HG03558 (cell line): ENCODE results near the gene IL22RA1.
A peak's percentile ranks its signal among the peaks of the same experiment; 100 is the strongest.

Experiments used
- ATAC-seq: cut with Tn5 transposase; IDR thresholded peaks from one replicate; pipeline ENCODE4 v1.9.1; 2021; ENCODE audit warnings: moderate number of reproducible peaks; ENCODE audit not compliant: unreplicated experiment; ENCODE audit errors: extremely low read depth

IL22RA1 gene, protein sequence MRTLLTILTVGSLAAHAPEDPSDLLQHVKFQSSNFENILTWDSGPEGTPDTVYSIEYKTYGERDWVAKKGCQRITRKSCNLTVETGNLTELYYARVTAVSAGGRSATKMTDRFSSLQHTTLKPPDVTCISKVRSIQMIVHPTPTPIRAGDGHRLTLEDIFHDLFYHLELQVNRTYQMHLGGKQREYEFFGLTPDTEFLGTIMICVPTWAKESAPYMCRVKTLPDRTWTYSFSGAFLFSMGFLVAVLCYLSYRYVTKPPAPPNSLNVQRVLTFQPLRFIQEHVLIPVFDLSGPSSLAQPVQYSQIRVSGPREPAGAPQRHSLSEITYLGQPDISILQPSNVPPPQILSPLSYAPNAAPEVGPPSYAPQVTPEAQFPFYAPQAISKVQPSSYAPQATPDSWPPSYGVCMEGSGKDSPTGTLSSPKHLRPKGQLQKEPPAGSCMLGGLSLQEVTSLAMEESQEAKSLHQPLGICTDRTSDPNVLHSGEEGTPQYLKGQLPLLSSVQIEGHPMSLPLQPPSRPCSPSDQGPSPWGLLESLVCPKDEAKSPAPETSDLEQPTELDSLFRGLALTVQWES

GRCh38 chr1:24142546-24143534 lies at the start of gene IL22RA1:
IL22RA1 (minus strand) TSS chr1:24143140; CDS start chr1:24143082, 58 bp downstream.
- no peak for ATAC-seq

DNA sequence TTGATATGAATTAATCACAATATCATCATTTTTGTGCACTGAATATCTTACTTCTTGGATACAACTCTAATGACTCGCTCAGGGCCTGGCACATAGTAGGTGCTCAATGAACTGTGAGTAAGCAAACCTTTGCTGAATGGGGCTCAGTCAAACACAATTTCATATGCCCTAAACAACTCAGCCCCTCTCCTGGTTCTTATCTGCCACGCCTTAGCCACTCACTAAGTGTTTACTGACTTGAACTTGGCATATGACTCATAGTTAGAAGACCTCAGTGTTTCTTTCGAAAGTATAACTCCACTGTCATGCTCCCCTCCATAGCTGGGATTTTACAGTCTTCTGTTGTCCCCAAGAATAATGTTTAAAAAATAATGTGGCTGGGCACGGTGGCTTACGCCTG lies 48.9 kb upstream of the IL22RA1 start:
- no peak for ATAC-seq

GRCh38 chr1:24190983-24191461 lies 48.1 kb upstream of the IL22RA1 start:
- ATAC-seq = peak; percentile 36

DNA sequence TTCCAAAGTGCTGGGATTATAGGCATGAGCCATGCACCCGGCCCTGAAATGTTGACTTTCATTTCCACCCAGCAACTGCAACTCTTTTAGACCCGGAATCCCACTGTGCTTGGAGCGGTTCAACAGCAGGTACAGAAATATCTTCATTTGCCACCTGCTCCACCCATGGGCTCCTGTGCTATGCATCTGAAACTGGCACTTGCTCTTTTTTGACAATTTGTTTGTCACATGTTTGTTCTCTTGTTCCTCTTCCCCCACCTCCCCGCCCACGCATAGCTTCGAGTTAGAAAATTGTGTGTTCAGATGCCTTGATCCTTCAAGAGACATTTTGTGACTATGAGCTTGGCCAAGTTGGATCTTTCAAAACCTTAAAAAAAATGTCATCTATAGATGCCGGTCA lies 46.6 kb upstream of the IL22RA1 start:
- no peak for ATAC-seq

- ATAC-seq = no peak
These were observed 44.3 kb upstream of the IL22RA1 start, which contains the start of gene IFNLR1 for GRCh38 chr1:24186993-24187790. IFNLR1 (minus strand) TSS chr1:24187289; CDS start chr1:24187248, 41 bp downstream.

DNA sequence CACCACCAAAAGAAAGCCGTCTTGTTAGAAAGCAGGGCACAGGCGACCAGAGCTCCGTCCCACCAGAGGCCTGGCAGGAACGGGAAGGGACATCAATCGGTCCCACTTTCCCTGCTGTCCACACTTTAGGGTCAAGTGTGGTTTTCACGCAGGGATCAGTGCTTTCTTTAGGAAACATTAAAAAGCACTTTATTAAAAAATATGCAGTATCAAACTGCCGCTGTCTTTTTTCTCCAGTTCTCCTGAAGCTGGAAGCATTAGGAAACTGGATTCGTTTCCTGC lies 43.7 kb upstream of the IL22RA1 start:
- no peak for ATAC-seq

- no peak for ATAC-seq
These were observed 43.2 kb upstream of the IL22RA1 start for GRCh38 chr1:24186031-24186710.

- ATAC-seq = no peak
These were observed 42.1 kb upstream of the IL22RA1 start for GRCh38 chr1:24185076-24185475.

DNA sequence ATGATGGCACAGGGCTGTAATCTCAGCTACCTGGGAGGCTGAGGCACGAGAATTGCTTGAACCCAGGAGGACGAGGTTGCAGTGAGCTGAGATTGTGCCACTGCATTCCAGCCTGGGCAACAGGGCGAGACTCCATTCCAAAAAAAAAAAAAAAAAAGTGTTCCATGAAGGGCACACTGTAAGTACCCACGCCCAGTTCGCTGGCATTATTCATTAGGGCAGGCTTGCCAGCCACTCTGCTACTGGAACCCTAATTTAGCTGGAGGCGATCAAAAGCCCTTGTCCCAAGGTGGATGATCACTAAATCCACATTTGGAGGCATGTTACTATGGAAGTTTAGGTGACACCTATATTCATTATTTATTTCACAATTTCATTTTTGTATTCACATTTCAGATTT lies 39.1 kb upstream of the IL22RA1 start:
- no peak for ATAC-seq

GRCh38 chr1:24181619-24182018 lies 38.7 kb upstream of the IL22RA1 start:
- ATAC-seq = no peak

- no peak for ATAC-seq
These were observed 37.7 kb upstream of the IL22RA1 start for GRCh38 chr1:24180676-24181075.

DNA sequence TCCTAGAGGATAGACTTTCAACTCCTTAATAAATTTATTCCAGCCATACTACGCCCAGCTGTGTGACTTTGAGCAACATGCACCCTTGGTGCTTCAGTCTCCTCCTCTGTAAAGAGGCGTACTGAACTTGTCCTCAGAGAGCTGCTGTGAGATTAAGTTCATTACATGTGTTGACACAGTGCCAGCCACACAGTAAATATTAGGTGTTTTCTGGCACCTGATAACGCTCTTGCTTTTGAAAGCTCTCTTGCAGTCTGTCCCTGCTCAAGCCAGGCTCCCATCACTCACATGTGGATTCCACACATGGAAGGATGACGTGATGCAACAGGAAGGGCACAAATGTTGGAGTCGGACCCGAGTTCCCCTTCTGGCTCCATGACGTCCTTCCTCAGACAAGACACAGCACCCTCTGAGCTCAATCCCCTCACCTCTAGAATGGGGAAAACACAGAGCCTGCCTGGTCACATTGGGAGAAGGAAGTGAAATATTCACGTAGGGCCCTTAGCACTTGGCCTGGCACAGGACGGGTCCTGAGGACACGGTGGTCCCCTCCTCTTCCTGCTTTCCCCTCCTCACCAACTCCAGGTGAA lies 36.4 kb upstream of the IL22RA1 start:
- ATAC-seq = no peak

- no peak for ATAC-seq
These were observed 35.5 kb upstream of the IL22RA1 start for GRCh38 chr1:24178407-24178806.

GRCh38 chr1:24177161-24177560 lies 34.2 kb upstream of the IL22RA1 start:
- no peak for ATAC-seq

DNA sequence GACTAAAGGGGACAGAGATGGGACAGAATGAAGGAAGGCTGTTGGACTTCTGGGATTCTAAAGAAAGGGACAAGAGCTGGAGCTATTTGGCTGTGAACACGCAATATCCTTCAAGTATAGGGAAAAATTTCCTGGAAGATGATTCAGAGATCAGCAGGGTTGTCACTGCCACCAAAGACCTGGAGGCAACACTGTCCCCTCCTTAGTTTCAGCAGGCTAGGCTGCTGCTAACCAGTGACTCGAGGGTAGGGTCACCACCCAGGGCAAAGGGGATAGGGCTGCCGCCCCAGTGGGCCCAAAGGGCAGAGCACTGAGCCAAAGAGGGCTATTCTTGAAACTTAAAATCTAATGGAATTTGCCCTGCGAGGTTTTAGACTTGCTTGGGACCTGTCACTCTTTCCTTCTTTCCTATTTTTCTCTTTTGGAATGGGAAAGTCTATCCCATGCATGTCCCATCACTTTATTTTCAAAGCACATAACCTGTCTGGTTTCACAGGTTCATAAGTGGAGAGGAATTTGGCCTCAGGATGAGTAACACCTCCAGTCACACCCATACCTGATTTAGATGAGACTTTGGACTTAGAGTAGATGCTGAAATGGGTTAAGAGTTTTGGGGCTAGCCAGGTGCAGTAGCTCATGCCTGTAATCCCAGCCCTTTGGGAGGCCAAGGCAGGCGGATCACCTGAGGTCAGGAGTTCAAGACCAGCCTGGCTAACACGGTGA lies 32.3 kb upstream of the IL22RA1 start:
- ATAC-seq = no peak

GRCh38 chr1:24173638-24174575 lies 31.0 kb upstream of the IL22RA1 start:
- ATAC-seq = no peak

GRCh38 chr1:24172598-24172997 lies 29.7 kb upstream of the IL22RA1 start:
- ATAC-seq = no peak
